Bronchial epithelial cell (primary cell): ENCODE data around the gene GALNT10. TPM values are rescaled to one million over a fixed set of nuclear protein-coding genes. Genes with fewer than 3 reads are reported as not detected.

Experiments used
- DNase-seq: peaks from one replicate; pipeline ENCODE4 v3.0.0-alpha.2; 2010; ENCODE audit warnings: low read depth
- FAIRE-seq: peaks from 2 replicates; lab custom pipeline; 2011; peaks lifted over from hg19 to GRCh38; lab: Jason Lieb, UNC
- H3K27me3 ChIP-seq: 2 replicates; pipeline ENCODE4 v1.5.1; 2011; ENCODE audit warnings: low read length; ENCODE audit not compliant: control insufficient read depth, insufficient read depth
- H3K36me3 ChIP-seq: 2 replicates; pipeline ENCODE4 v1.5.1; 2011; ENCODE audit warnings: low read length; ENCODE audit not compliant: control insufficient read depth, insufficient read depth
- H3K4me3 ChIP-seq: 2 replicates; pipeline ENCODE4 v1.5.1; 2011; ENCODE audit warnings: mild to moderate bottlenecking, low read depth, low read length, control low read depth
- CTCF ChIP-seq: IDR thresholded peaks from 2 replicates; pipeline ENCODE4 v1.5.1; 2011; ENCODE audit warnings: mild to moderate bottlenecking, moderate library complexity, low read length, control low read depth, inconsistent platforms; ENCODE audit not compliant: insufficient read depth, severe bottlenecking
- total RNA-seq: library from RNA; depleted of rRNA; stranded (reverse); fragments of >200 nt; gene quantifications from 2 replicates; pipeline ENCODE4 v1.2.1, GENCODE V29; 2014

GALNT10 gene
- total RNA-seq, 1 donor from 2014 or later: 3.9 TPM

- FAIRE-seq (no peak), DNase-seq (no peak)
- TF ChIP-seq CTCF: no peak
- H3K27me3 ChIP-seq: peaks cover 11% of the 10 kb centered on the region
- H3K4me3 ChIP-seq: no peak overlapping the region
- no peaks in the 10 kb centered on the region for H3K36me3 ChIP-seq
Measured at GRCh38 chr5:154181161-154181560, 9.4 kb upstream of the GALNT10 start.

DNA sequence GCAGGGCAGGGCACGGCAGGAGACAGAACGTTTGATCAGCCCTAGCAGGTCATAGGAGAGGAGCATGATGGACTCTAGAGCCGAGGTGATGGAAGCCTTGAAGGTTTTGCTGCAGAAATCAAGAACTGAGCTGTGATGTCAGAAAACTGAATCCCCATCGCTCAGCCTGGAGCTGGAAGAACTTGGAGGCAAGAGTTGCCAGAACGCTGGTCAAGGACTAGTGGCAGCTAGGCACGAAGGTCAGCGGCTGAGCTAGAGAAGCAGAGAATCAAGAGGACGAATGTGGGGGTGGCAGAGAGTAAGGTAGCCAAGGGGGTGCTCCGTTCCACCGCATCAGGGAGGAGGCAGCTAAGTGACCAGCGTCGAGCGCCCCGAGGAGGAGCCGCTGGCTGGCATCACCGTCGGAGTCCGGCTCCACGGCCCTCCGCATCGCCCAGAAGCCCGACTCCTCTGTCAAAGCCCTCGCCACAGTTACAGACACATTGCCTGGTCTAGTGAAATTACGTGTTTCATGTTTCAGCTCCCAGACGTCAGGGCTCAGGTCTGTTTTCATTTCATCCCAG, 1.2 kb upstream of the GALNT10 start:
- DNase-seq (no peak), FAIRE-seq (no peak)
- Histone ChIP-seq H3K36me3 (no peaks in the 10 kb centered on the region), H3K27me3 (peaks cover 5% of the 10 kb centered on the region), H3K4me3 (peak overlapping the region; percentile 63)
- no peak for TF ChIP-seq CTCF

DNA sequence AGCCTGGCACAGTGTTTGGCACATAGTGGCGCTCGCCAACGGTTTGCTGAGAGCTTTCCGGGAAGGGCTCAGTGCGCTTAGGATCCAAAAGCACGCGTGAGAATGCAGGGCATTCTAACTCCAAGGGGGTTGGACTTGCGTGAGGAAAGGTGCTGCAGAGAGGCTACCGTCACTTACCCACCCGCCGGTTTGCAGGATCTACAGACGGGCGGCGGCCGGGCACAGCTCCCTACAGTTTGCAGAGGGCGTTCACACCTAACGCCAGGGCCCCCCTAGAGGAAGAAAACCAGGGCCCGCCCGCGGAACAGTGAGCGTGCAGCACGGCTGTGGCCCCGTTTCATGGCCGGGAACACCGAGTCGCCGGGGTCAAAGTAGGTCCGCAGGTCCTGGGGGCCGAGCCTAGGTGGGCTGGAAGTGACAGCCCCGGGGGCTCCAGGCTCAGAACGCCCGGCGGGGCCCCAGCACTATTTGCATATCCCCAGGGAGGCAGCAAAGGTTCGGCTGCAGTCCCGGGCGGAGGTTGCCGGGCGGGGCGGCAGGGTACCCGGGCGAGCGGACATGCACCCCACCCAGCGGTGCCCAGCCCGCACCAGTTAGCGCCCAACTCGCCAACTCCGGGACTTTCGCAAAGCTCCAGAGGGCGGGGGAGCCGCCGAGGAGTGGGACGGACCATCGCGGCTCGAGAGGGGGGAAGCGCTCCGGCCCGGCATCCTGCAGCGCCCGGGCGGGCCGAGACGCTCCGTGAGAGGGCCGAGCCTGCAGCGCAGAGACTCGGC, 526 bp upstream of the GALNT10 start:
- DNase-seq (peak; percentile 35), FAIRE-seq (no peak)
- H3K36me3 ChIP-seq: no peaks in the 10 kb centered on the region
- TF ChIP-seq CTCF: peak; percentile 60
- H3K27me3 ChIP-seq: peaks cover 5% of the 10 kb centered on the region
- peak overlapping the region; percentile 63 for H3K4me3 ChIP-seq

DNA sequence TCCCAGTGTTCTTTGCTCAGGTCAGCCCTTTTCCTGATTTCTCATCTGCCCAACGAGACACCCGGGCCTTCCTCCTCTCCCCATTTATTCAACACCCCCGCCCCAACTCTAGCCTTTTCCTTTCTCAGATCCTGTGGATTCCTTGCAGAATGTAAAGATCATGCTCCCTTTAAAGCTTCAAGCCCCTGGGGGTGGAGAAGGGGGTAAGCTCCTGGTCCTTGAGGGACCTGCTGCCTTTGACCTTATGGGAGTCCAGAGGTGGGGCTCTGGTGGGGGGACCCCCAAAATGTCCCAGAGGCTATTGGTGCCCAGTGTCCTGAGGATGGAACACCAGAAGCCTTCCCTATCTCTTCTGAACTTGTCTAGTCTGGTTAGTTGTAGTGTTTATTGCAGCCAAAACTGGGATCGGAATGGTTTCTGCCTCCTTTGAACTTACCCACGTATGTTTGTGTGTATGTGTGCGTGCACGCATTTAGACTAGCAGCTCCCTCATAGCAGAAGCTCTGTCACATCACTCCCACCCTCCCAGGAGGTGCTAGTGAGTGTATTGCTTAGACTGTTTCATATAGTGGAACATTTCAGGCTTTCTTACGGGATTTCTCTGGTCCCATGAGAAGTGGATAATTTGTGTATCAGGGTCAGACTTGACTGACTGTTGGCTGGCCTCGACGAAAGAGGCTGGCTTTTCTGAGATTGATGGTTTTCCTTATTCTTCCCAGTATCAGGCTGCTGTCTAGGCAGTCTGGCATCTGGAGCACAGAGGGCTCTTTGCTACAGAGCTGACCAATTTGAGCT, 1.1 kb downstream of the GALNT10 start:
- H3K4me3 ChIP-seq: peak overlapping the region; percentile 64

GRCh38 chr5:154193283-154193682, 2.8 kb downstream of the GALNT10 start:
- no peak overlapping the region for H3K4me3 ChIP-seq
- H3K36me3 ChIP-seq: no peaks in the 10 kb centered on the region
- peaks cover 3% of the 10 kb centered on the region for H3K27me3 ChIP-seq
- TF ChIP-seq CTCF: no peak
- no peak for FAIRE-seq
- no peak for DNase-seq

More for the DNA sequence above, 1.1 kb downstream of the GALNT10 start:
- DNase-seq (no peak), FAIRE-seq (peak; percentile 43)
- peaks cover 5% of the 10 kb centered on the region for H3K27me3 ChIP-seq
- no peak for TF ChIP-seq CTCF
- H3K36me3 ChIP-seq: no peaks in the 10 kb centered on the region
